ENCODE measurements around the gene PNKP.

DNA sequence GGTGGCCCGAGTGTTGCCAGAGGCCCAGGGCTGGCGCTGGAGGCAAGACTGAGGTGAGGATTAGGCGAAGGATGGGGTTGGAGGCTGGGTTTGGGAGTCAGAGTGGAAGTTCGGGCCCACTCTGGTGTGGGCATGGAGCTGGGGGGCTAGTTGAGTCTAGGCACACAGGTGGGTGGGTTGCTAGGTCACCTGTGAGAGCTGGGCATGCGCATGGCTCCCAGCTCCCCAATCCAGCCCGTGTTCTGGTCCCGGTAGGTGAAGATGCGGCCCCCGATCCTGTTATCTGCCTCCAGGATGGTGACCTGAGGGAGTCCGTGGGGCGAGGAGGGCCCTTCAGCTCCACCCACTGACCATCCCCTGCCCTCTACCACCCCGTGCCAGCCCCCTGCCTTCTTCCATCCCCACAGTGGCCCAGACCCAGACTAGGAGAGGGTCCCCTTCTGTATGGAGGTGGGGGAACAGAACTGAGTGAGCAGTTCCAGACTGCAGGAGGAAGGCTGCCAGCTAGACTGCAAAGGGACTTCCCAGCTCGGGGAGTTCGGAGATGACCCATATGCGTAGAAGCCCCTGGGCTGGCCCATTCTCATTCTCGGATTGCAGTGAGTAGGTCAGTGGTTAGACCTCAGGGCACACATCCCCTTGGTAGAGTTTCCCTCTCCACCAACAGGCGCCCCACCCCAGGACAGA lies 27.6 kb upstream of the PNKP start:
- TF ChIP-seq, protein P1, sequence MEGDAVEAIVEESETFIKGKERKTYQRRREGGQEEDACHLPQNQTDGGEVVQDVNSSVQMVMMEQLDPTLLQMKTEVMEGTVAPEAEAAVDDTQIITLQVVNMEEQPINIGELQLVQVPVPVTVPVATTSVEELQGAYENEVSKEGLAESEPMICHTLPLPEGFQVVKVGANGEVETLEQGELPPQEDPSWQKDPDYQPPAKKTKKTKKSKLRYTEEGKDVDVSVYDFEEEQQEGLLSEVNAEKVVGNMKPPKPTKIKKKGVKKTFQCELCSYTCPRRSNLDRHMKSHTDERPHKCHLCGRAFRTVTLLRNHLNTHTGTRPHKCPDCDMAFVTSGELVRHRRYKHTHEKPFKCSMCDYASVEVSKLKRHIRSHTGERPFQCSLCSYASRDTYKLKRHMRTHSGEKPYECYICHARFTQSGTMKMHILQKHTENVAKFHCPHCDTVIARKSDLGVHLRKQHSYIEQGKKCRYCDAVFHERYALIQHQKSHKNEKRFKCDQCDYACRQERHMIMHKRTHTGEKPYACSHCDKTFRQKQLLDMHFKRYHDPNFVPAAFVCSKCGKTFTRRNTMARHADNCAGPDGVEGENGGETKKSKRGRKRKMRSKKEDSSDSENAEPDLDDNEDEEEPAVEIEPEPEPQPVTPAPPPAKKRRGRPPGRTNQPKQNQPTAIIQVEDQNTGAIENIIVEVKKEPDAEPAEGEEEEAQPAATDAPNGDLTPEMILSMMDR (conservative IDR thresholded peaks at IDR 0.05; ENCODE audit: low read depth, low read length) = no peak
- TF ChIP-seq EZH2 (IDR thresholded peaks at IDR 0.05; ENCODE audit: low read length, unreplicated experiment) = no peak
- TF ChIP-seq EZH2phosphoT487 (IDR thresholded peaks at IDR 0.05; ENCODE audit: borderline replicate concordance, low read length) = no peak

Data from PC-3 (cell line).